ENCODE measurements around the gene NAV2. TPM values are rescaled to one million over a fixed set of nuclear protein-coding genes. Genes with fewer than 3 reads are reported as not detected.

Gene NAV2
- 0.13 TPM for total RNA-seq (2013)
- polyA plus RNA-seq (not detected), polyA minus RNA-seq (under 0.01 TPM in 1 of 2 replicates, not detected in the other), total RNA-seq (0.06 to 10.3 (median 0.35) reads per million in 11 experiments)

DNA sequence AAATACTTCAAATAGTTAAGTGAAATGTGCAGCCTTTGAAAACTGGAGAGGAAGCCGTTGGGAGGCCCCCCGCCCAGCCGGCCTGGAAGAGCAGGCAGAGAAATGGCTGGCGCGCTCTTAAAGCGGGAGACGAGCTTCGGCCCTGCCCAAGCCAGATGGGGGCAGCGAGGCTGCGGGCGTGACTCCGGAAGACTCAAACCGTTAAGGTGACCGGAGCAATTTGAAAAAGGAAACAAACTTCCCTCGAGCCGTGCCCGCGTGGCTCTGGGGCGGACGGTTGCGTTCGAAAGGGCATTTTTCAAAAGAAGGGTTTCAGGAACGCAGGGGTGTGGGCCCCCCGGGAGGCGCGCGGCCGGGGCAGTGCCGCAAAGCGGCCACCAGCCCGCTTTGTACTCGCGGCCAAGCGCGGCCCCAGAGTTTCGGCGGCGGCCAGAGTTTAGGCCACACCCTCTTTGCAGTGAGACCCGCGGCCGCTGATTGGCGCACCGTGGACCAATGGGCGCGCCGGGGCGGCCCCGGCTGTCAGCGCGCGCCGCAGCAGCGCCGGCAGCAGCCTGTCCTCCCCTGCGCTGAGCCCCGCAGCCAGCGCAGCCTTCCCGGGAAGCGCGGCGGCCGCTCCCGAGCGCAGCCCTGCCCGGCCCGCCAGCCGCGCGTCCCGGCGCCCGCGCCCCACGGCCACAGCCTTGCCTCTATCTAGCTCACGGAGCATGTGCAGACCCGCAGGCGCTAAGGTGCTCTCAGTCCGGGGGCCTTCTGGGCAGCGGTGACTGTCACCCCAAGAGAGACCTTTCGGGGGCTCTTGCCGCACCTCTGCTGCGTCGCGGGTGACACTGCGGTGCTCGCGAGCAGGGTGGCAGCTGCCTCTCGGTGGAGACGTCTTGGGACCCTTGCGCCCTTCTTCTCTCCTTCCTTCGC lies at the start of gene NAV2:
Gene NAV2 (plus strand): TSS at position 557 of the 915 bp plus-strand sequence. CDS start 859 bp downstream, outside the sequence.
- Mint-ChIP-seq H3K27ac (peak within 1 kb of the TSS; percentile 67 to 91 (median 83)), H3K9me3 (peaks cover 0 to 22% (median 11%) of the 10 kb centered on the region in 7 donors), H3K27me3 (ENCODE audit: low read depth in 3 of 3) (peaks cover 34 to 54% (median 41%) of the 10 kb centered on the region in 3 donors), H3K4me1 (peaks cover 31% of the 10 kb centered on the region), H3K36me3 (peaks cover 6 to 7% of the 10 kb centered on the region in 2 donors), H3K4me3 (peak within 1 kb of the TSS; percentile 97 to 98)
- Histone ChIP-seq H3K9me3 (replicated peaks in 1 of 2; ENCODE audit: control insufficient read depth in 1 of 2, insufficient read depth in 1 of 2, low read length in 2 of 2) (peaks cover 0 to 25% of the 10 kb centered on the region in 2 donors), H3K27ac (ENCODE audit: low read depth in 1 of 2, low read length in 2 of 2) (peak within 1 kb of the TSS; percentile 33 to 71), H3K4me3 (replicated peaks in 1 of 3; ENCODE audit: low read depth in 2 of 3, low read length in 3 of 3) (peak within 1 kb of the TSS; percentile 51 to 90 (median 69)), H4K20me1 (ENCODE audit: insufficient read depth, low read length) (no peaks in the 10 kb centered on the region), H3K4me2 (replicated peaks; ENCODE audit: extremely low read depth, low read length, poor library complexity, severe bottlenecking) (peak within 1 kb of the TSS; percentile 94), H3K36me3 (replicated peaks in 1 of 2; ENCODE audit: control insufficient read depth in 1 of 2, insufficient read depth in 2 of 2, low read length in 2 of 2) (no peaks in the 10 kb centered on the region), H3K4me1 (ENCODE audit: control insufficient read depth in 1 of 2, insufficient read depth in 2 of 2, low read length in 2 of 2) (peaks cover 26 to 33% of the 10 kb centered on the region in 2 donors), H3K27me3 (ENCODE audit: control insufficient read depth in 2 of 2, insufficient read depth in 2 of 2, low read length in 2 of 2) (peaks cover 31 to 41% of the 10 kb centered on the region in 2 donors), H3K9ac (ENCODE audit: insufficient read depth, low read length, poor library complexity, severe bottlenecking) (peak within 1 kb of the TSS; percentile 73), H3K79me2 (ENCODE audit: insufficient read depth, low read length) (no peaks in the 10 kb centered on the region), H2AFZ (ENCODE audit: insufficient read depth, low read depth, low read length, poor library complexity, severe bottlenecking) (peak within 1 kb of the TSS; percentile 98)
- DNase-seq: peak; percentile 72 to 81 (median 80)
- under 1% methylated on average over 91 of the region's 91 CpGs for WGBS (ENCODE audit: insufficient coverage)
- TF ChIP-seq CTCF (IDR thresholded peaks at IDR 0.05): no peak
- intact Hi-C loops (cut with micrococcal nuclease): no loop called here

GRCh38 chr11:19663206-19663605 lies 49.4 kb upstream of the NAV2 start:
- Histone ChIP-seq H2AFZ (ENCODE audit: insufficient read depth, low read depth, low read length, poor library complexity, severe bottlenecking) (no peak overlapping the region), H4K20me1 (ENCODE audit: insufficient read depth, low read length) (no peaks in the 10 kb centered on the region), H3K9me3 (replicated peaks in 1 of 2; ENCODE audit: control insufficient read depth in 1 of 2, insufficient read depth in 1 of 2, low read length in 2 of 2) (no peaks in the 10 kb centered on the region), H3K4me2 (replicated peaks; ENCODE audit: extremely low read depth, low read length, poor library complexity, severe bottlenecking) (no peak overlapping the region), H3K4me1 (ENCODE audit: control insufficient read depth in 1 of 2, insufficient read depth in 2 of 2, low read length in 2 of 2) (peaks cover 9 to 15% of the 10 kb centered on the region in 2 donors), H3K36me3 (replicated peaks in 1 of 2; ENCODE audit: control insufficient read depth in 1 of 2, insufficient read depth in 2 of 2, low read length in 2 of 2) (no peaks in the 10 kb centered on the region), H3K4me3 (replicated peaks in 1 of 3; ENCODE audit: low read depth in 2 of 3, low read length in 3 of 3) (no peak overlapping the region), H3K27ac (ENCODE audit: low read depth in 1 of 2, low read length in 2 of 2) (no peak overlapping the region), H3K79me2 (ENCODE audit: insufficient read depth, low read length) (no peaks in the 10 kb centered on the region), H3K27me3 (ENCODE audit: control insufficient read depth in 2 of 2, insufficient read depth in 2 of 2, low read length in 2 of 2) (no peaks in the 10 kb centered on the region), H3K9ac (ENCODE audit: insufficient read depth, low read length, poor library complexity, severe bottlenecking) (no peak overlapping the region)
- no peak for TF ChIP-seq CTCF (IDR thresholded peaks at IDR 0.05)
- Mint-ChIP-seq H3K27ac (no peak overlapping the region), H3K4me1 (peaks cover 12% of the 10 kb centered on the region), H3K27me3 (ENCODE audit: low read depth in 3 of 3) (peaks cover 0 to 3% (median 0%) of the 10 kb centered on the region in 3 donors), H3K4me3 (no peak overlapping the region), H3K9me3 (peaks cover 0 to 1% (median 0%) of the 10 kb centered on the region in 7 donors), H3K36me3 (no peaks in the 10 kb centered on the region)
- DNase-seq: no peak
- 9% methylated on average over 1 of the region's 1 CpG for WGBS (ENCODE audit: insufficient coverage)
- intact Hi-C loops (cut with micrococcal nuclease): no loop called here

All from CD14-positive monocyte (primary cell).